Measurements from ENCODE around the gene RABEP1. TPM values are rescaled to one million over a fixed set of nuclear protein-coding genes. Genes with fewer than 3 reads are reported as not detected.
A peak's percentile ranks its signal among the peaks of the same experiment; 100 is the strongest.

RABEP1 gene
- total RNA-seq, 1 experiment from 2014 or later = 24.4 TPM

DNA sequence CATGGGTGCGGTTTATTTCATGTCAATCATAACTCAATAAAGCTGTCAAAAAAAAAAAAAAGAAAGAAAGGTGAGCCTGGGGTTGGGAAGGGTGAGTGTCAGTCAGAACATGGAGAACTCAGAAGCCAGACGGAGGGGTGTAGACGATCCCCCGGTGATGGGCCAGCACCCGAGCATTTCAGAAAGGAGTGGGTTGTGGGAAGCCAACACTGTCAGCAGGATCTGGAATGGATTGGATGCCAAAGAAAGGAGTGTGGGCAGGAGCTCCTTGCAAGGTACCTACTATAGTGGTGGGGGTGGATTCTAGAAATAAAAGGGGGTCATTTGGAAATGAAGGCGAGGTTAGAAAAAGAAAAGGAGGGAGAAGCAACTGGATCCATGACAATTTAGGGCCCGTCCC lies 27.7 kb upstream of the RABEP1 start:
- no peak for ATAC-seq
- Histone ChIP-seq H3K27me3 (ENCODE audit: low read length) (no peaks in the 10 kb centered on the region), H3K9me2 (replicated peaks; ENCODE audit: low read length) (no peaks in the 10 kb centered on the region), H3F3A (ENCODE audit: low read length, unreplicated experiment) (no peaks in the 10 kb centered on the region), H3K36me3 (ENCODE audit: low read depth, low read length) (no peaks in the 10 kb centered on the region), H2AFZ (ENCODE audit: low read length) (no peak overlapping the region), H4K20me1 (ENCODE audit: low read length) (no peaks in the 10 kb centered on the region), H3K9ac (ENCODE audit: low read length) (no peak overlapping the region), H3K4me3 (ENCODE audit: low read length) (no peak overlapping the region), H3K9me3 (ENCODE audit: low read length) (no peaks in the 10 kb centered on the region), H3K4me2 (ENCODE audit: low read length) (no peak overlapping the region), H3K4me1 (ENCODE audit: insufficient read depth, low read length) (peaks cover 8% of the 10 kb centered on the region), H3K27ac (ENCODE audit: low read length) (no peak overlapping the region), H3K79me2 (ENCODE audit: low read length) (no peaks in the 10 kb centered on the region)
- intact Hi-C loops (cut with micrococcal nuclease) = no loop called here
- CTCF ChIA-PET = no interaction called here
- no TSS peak for BruUV-seq (replicated peaks)
- POLR2A ChIA-PET (ENCODE audit: unreplicated experiment) = no interaction called here
- no peak for TF ChIP-seq EZH2phosphoT487 (IDR thresholded peaks at IDR 0.05; ENCODE audit: borderline replicate concordance, low read length)
- TF ChIP-seq EZH2 (IDR thresholded peaks at IDR 0.05; ENCODE audit: low read length, unreplicated experiment) = no peak
- TF ChIP-seq, protein P1, sequence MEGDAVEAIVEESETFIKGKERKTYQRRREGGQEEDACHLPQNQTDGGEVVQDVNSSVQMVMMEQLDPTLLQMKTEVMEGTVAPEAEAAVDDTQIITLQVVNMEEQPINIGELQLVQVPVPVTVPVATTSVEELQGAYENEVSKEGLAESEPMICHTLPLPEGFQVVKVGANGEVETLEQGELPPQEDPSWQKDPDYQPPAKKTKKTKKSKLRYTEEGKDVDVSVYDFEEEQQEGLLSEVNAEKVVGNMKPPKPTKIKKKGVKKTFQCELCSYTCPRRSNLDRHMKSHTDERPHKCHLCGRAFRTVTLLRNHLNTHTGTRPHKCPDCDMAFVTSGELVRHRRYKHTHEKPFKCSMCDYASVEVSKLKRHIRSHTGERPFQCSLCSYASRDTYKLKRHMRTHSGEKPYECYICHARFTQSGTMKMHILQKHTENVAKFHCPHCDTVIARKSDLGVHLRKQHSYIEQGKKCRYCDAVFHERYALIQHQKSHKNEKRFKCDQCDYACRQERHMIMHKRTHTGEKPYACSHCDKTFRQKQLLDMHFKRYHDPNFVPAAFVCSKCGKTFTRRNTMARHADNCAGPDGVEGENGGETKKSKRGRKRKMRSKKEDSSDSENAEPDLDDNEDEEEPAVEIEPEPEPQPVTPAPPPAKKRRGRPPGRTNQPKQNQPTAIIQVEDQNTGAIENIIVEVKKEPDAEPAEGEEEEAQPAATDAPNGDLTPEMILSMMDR (conservative IDR thresholded peaks at IDR 0.05; ENCODE audit: low read depth, low read length) = no peak
- DNase-seq = no peak

DNA sequence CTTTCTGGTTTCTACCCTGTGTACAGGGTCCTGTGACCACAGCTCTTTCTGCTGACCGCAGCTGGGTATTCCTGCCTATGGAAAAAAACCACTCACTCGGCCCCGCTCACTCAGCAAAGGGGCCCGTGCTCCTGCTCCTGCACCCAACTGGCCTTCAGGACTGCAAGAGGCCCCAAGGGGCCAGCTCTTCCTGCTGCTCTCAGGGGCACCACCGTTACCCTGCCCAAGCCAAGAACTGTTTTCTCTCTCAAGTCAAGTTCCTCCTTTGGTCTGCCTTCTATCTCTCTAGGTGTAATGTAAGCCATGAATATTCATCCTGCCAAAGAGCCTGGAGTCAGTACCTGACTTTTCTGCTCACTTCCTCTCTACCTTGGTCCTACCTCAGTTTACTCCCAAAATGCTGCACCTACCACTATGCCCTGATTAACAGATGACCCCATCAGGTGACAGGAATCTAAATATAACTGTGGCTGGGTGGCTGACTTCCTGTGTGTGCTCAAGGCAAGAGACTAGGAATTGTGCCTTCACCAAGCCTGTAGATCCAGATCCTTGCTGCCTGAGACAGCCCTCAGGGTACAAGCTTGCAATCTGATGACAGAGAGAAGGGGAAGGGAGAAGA lies 27.1 kb upstream of the RABEP1 start:
- ChIA-PET POLR2A (ENCODE audit: unreplicated experiment) (no interaction called here), CTCF (no interaction called here)
- H2AFZ ChIP-seq (ENCODE audit: low read length) = no peak overlapping the region
- H3K4me2 ChIP-seq (ENCODE audit: low read length) = no peak overlapping the region
- H3K4me1 ChIP-seq (ENCODE audit: insufficient read depth, low read length) = peaks cover 11% of the 10 kb centered on the region
- H3K9me2 ChIP-seq (replicated peaks; ENCODE audit: low read length) = no peaks in the 10 kb centered on the region
- H3K9ac ChIP-seq (ENCODE audit: low read length) = no peak overlapping the region
- no TSS peak for BruUV-seq (replicated peaks)
- no peaks in the 10 kb centered on the region for H3K9me3 ChIP-seq (ENCODE audit: low read length)
- H3K27me3 ChIP-seq (ENCODE audit: low read length) = no peaks in the 10 kb centered on the region
- ATAC-seq = no peak
- no peak overlapping the region for H3K27ac ChIP-seq (ENCODE audit: low read length)
- H3K4me3 ChIP-seq (ENCODE audit: low read length) = no peak overlapping the region
- no peak for TF ChIP-seq EZH2 (IDR thresholded peaks at IDR 0.05; ENCODE audit: low read length, unreplicated experiment)
- TF ChIP-seq EZH2phosphoT487 (IDR thresholded peaks at IDR 0.05; ENCODE audit: borderline replicate concordance, low read length) = no peak
- TF ChIP-seq, protein P1 (conservative IDR thresholded peaks at IDR 0.05; ENCODE audit: low read depth, low read length) = no peak
- no peaks in the 10 kb centered on the region for H4K20me1 ChIP-seq (ENCODE audit: low read length)
- H3K36me3 ChIP-seq (ENCODE audit: low read depth, low read length) = no peaks in the 10 kb centered on the region
- H3F3A ChIP-seq (ENCODE audit: low read length, unreplicated experiment) = no peaks in the 10 kb centered on the region
- DNase-seq = peak; percentile 33
- intact Hi-C loops (cut with micrococcal nuclease) = no loop called here
- H3K79me2 ChIP-seq (ENCODE audit: low read length) = no peaks in the 10 kb centered on the region

DNA sequence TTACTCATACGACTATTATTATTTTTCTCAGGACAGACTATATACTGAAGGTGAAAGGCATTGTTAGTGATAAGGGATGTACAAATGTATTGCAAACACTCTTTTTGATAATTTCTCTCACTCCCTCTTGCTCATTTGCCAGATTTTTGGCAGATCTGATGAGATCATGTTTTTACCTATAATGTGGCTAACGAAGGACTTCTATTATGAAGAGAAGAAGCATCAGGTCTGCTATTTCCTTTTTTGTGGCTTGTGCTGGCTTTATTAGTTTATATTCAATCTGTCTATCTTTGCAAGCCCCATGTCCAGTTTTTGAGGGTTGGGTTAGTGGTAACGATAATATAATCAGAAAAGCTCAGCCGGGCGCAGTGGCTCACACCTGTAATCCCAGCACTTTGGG lies 25.0 kb upstream of the RABEP1 start:
- intact Hi-C loops (cut with micrococcal nuclease) = no loop called here
- CTCF ChIA-PET = no interaction called here
- no peak overlapping the region for H3K4me2 ChIP-seq (ENCODE audit: low read length)

More for the DNA sequence above, 25.0 kb upstream of the RABEP1 start:
- Histone ChIP-seq H3K4me1 (ENCODE audit: insufficient read depth, low read length) (peaks cover 22% of the 10 kb centered on the region), H3K9me3 (ENCODE audit: low read length) (no peaks in the 10 kb centered on the region), H3F3A (ENCODE audit: low read length, unreplicated experiment) (no peaks in the 10 kb centered on the region), H3K4me3 (ENCODE audit: low read length) (no peak overlapping the region), H3K9ac (ENCODE audit: low read length) (no peak overlapping the region), H3K36me3 (ENCODE audit: low read depth, low read length) (no peaks in the 10 kb centered on the region), H2AFZ (ENCODE audit: low read length) (no peak overlapping the region), H3K27ac (ENCODE audit: low read length) (no peak overlapping the region), H3K27me3 (ENCODE audit: low read length) (no peaks in the 10 kb centered on the region), H3K9me2 (replicated peaks; ENCODE audit: low read length) (no peaks in the 10 kb centered on the region), H4K20me1 (ENCODE audit: low read length) (no peaks in the 10 kb centered on the region), H3K79me2 (ENCODE audit: low read length) (no peaks in the 10 kb centered on the region)
- BruUV-seq (replicated peaks) = no TSS peak
- POLR2A ChIA-PET (ENCODE audit: unreplicated experiment) = no interaction called here
- TF ChIP-seq EZH2phosphoT487 (IDR thresholded peaks at IDR 0.05; ENCODE audit: borderline replicate concordance, low read length) (no peak), EZH2 (IDR thresholded peaks at IDR 0.05; ENCODE audit: low read length, unreplicated experiment) (no peak)
- TF ChIP-seq, protein P1 (conservative IDR thresholded peaks at IDR 0.05; ENCODE audit: low read depth, low read length) = no peak
- DNase-seq (no peak), ATAC-seq (no peak)
